GM12864 (cell line): ENCODE data around the gene ETFDH.
"Not testable (repeated sequence)": the region's sequence is repeated elsewhere in the genome, so short reads cannot be mapped to it uniquely, and the experiment has no call there.

Experiments
- DNase-seq: peaks from one replicate; pipeline ENCODE4 v3.0.0-alpha.2; 2011; ENCODE audit warnings: low read depth
- H3K4me3 ChIP-seq: 2 replicates; pipeline ENCODE4 v1.5.1; 2011; ENCODE audit warnings: mild to moderate bottlenecking, low read depth, low read length, control low read depth
- CTCF ChIP-seq: IDR thresholded peaks from 2 replicates; pipeline ENCODE4 v1.5.1; 2011; ENCODE audit warnings: low read depth, mild to moderate bottlenecking, moderate library complexity, low read length, control low read depth, inconsistent platforms; ENCODE audit errors: missing control alignments

ETFDH gene

GRCh38 chr4:158729716-158730559 lies 57.8 kb downstream of the ETFDH start:
- peak; percentile 78 for TF ChIP-seq CTCF
- no peak overlapping the region for H3K4me3 ChIP-seq
- no peak for DNase-seq

GRCh38 chr4:158738866-158739265 lies 66.8 kb downstream of the ETFDH start:
- no peak for TF ChIP-seq CTCF
- no peak overlapping the region for H3K4me3 ChIP-seq
- DNase-seq: no peak

GRCh38 chr4:158739600-158739999 lies 67.5 kb downstream of the ETFDH start:
- H3K4me3 ChIP-seq: no peak overlapping the region
- DNase-seq: no peak
- no peak for TF ChIP-seq CTCF

GRCh38 chr4:158741326-158742021 lies 69.4 kb downstream of the ETFDH start:
- no peak overlapping the region for H3K4me3 ChIP-seq
- no peak for TF ChIP-seq CTCF
- DNase-seq: no peak

GRCh38 chr4:158746537-158746936 lies 74.4 kb downstream of the ETFDH start:
- H3K4me3 ChIP-seq, DNase-seq: not testable (repeated sequence)

GRCh38 chr4:158750379-158750778 lies 78.3 kb downstream of the ETFDH start:
- TF ChIP-seq CTCF: no peak
- no peak for DNase-seq
- no peak overlapping the region for H3K4me3 ChIP-seq

GRCh38 chr4:158754385-158755180 lies 82.5 kb downstream of the ETFDH start:
- TF ChIP-seq CTCF: no peak
- DNase-seq: no peak
- H3K4me3 ChIP-seq: no peak overlapping the region

GRCh38 chr4:158755819-158756218 lies 83.7 kb downstream of the ETFDH start:
- not testable (repeated sequence) for DNase-seq, H3K4me3 ChIP-seq
